WI38 (cell line): ENCODE measurements around the gene EBF3.

ENCODE experiments used
- H3K4me3 ChIP-seq: 2 replicates; pipeline ENCODE4 v1.5.1; 2011; ENCODE audit warnings: low read depth, mild to moderate bottlenecking, control low read depth, low read length
- TF ChIP-seq, protein P1 (sequence below): IDR thresholded peaks from 2 replicates; pipeline ENCODE4 v1.5.1; 2012; ENCODE audit warnings: low read depth, mild to moderate bottlenecking, control low read depth, low read length

EBF3 gene

DNA sequence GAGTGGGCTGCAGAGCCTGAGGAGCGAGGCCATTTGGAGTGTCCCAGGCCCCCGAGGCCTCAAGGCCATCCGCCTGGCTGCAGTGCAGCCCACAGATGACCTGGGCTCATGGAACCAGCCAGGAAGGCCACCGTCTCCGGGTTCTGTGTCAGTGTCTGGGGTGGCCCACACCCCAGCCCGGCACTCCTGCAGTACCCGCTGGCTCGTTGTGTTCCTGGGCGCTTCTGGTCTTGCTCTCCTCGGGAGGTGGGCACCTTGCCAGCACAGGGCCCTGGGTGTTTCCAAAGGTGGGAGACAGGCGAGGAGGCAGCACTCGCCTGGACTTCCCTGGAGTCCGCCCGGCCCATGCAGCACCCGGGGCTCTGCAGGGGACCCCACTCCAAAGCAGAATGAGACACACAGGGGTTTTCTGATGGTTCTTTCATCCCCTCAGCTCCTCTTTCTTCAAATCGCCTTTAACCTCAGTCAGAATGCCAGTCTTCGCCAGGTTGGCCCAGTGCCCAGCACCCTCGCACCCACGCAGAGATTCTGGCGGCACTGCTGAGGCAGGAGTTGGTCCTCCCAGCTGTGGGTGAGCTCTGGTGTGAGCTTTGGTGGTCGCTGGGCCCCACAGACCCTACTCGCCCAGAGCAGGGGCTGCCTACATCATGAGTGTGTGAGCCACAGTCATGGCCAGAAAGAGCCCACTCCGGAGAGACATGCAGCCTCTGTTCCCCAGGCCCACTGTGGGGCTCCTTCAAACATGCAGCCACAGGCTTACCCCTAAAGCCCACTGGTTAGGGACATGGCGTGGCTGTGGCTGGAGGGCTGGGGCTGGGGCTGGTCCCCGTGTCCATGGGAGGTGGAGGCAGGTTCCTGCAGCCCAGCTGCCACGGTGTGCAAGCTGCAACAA lies 155.7 kb downstream of the EBF3 start:
- TF ChIP-seq, protein P1, sequence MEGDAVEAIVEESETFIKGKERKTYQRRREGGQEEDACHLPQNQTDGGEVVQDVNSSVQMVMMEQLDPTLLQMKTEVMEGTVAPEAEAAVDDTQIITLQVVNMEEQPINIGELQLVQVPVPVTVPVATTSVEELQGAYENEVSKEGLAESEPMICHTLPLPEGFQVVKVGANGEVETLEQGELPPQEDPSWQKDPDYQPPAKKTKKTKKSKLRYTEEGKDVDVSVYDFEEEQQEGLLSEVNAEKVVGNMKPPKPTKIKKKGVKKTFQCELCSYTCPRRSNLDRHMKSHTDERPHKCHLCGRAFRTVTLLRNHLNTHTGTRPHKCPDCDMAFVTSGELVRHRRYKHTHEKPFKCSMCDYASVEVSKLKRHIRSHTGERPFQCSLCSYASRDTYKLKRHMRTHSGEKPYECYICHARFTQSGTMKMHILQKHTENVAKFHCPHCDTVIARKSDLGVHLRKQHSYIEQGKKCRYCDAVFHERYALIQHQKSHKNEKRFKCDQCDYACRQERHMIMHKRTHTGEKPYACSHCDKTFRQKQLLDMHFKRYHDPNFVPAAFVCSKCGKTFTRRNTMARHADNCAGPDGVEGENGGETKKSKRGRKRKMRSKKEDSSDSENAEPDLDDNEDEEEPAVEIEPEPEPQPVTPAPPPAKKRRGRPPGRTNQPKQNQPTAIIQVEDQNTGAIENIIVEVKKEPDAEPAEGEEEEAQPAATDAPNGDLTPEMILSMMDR = no peak
- no peak overlapping the region for H3K4me3 ChIP-seq

DNA sequence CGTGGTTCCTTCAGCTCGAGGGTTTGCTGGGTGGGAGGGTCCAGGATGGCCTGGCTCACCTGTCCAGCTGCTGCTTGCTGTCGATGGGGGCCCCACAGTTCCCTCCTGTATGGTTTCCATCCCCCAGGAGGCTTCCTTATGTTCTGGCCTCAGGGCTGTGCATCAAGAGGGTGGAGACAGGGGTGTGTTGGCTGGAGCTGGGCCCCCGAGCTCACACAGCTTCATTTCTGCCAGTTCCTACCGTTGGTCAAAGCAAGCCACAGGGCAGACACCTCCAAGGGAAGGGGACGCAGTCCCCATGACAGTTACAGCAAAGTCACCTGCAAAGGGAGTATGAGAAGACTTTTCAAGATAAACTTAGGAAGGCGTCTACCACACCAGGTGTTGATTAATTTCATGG lies 156.9 kb downstream of the EBF3 start:
- TF ChIP-seq, protein P1 = no peak
- no peak overlapping the region for H3K4me3 ChIP-seq

DNA sequence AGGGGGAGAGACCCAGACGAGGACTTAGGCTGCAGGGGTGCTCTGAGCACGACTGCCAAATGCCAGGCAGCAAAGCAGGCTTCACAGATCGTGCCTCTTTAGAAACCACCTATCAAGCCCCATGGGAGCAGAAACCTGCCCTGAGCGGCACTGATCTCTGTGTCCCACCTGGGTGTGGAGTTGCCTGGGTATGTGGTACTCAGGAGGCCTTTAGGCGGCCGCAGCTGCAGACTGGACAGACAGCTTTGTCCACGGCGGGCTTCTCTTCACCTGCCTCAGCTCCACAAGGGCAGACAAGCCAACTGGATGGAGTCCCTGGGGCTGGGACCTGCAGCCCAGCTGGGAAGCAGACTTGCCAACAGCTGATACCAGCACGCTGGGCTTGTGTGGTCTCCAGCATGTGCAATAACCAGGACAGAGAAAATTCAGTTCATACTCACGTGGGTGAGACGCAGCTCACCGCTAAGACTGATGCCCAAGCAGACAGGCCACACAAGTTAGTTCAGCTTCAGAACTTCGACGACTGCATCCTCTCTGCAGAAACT lies 163.2 kb downstream of the EBF3 start:
- TF ChIP-seq, protein P1 = no peak
- H3K4me3 ChIP-seq = no peak overlapping the region

DNA sequence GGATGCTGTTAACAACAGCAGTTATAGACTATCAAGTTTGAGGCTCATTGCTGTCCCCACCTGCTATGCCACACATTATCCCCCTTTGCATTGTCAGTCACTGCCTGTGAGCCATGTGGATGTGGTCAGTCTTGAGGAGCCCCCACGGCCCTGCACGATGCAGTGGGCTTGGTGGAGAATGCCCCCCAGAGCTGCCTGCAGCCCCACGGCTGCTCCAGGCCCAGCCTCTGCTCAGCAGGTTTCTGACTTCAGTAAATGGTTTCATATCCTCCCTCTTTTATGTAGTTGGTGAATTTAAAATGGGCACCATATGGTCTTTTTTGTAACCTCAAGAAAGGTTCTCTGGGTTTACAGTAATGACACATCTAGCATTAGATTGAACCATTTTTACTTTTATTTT lies 164.1 kb downstream of the EBF3 start:
- H3K4me3 ChIP-seq = no peak overlapping the region
- TF ChIP-seq, protein P1 = no peak

DNA sequence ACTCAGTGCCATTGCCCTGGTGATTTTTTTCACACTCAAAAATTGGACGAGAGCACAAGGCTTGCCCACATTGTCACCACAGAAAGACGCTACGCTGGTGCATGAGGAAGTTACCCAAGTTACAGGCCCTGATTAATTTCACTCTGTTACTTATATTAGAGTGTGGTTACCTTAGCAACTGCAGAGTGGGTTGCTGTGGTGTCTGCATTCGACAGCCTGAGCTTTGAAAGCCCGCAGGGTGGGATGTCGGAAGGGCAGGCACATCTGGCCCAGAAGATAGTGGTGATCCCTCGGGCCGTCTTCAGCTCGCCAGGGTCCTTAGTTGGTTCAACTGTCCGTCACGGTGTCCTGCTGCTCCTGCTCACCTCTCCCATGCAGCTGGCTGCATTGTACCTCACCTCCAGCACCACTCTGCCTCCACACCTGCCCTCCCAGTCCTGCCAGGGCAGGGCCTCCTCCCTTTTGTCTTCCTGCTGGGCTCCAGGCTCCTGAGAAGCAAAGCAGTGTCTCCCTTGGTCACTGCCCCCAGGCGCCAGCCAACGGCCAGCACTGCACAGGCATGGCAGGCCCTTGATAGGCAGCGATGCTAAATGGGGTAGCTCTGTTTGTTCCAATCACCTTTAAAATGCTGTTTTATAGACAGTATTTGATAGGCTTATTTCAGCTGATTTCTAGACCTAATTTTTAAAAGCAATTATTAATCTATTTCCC lies 167.2 kb downstream of the EBF3 start:
- TF ChIP-seq, protein P1 = no peak
- no peak overlapping the region for H3K4me3 ChIP-seq

DNA sequence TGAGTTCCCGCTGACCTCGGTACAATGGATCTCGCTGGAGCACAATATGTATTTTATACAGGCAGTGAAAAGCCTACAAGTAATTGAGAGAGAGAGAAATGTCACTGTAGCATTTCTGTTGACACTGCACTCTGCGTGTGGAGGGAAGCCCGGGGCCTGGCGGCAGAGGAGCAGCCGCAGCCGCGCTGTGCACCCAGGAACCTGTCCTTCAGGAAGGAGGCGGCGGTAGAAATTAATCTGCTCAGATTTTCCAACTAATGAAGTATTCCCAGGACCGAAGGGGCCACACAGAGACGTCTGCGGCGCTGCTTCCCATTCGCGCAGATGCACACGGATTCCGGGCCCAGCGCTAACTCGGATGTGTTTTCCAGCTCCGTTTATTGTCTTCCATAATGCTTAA lies 170.1 kb downstream of the EBF3 start:
- TF ChIP-seq, protein P1 = no peak
- H3K4me3 ChIP-seq = no peak overlapping the region

DNA sequence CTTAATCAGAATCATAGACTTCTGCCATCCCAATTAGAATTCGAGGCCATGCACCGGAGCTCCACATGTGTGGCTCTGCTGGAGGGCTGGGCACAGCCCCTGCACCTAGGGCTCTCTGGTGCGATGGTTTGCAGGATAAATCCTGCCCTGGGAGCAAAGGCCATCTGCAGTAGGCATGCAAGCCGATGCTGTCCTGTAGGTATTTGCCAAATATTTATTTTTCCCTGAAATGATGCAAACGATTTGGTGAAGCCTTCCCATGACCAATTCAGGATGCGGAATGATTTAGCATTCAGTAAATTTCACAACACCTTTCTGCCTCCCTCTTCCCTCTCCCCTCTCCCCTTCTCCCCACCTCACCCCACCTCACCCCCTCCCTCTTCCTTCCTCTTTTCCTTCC lies 170.6 kb downstream of the EBF3 start:
- TF ChIP-seq, protein P1 = no peak
- H3K4me3 ChIP-seq = no peak overlapping the region
